Heart left ventricle (tissue), 13 donors: ENCODE measurements around the gene RXRA.

Source experiments
- CTCF ChIP-seq, 12 donors: fragments of 200-600 bp; sonication (generic) in 4 of 12; IDR thresholded peaks; one replicate each; pipeline versions ENCODE4 v1.5.0 to v1.8.0; 2018 to 2022; ENCODE audit warnings: antibody characterized with exemption in 12 of 12, mild to moderate bottlenecking in 5 of 12
- POLR2A ChIP-seq, 2 donors: fragments of 450-650 bp; IDR thresholded peaks; one replicate each; pipeline ENCODE4 v1.6.1; 2017; ENCODE audit warnings: antibody characterized with exemption in 2 of 2, mild to moderate bottlenecking in 2 of 2, moderate library complexity in 2 of 2
- donor health status: ischemic (EF 13 %, LVEDD 7.1; RV severe dilation, severe dysfunction).
- donor health status: DM: no; HTN: yes; CAD: no.
- donor health status: DM: no; HTN: no; CAD: no.
- donor health status: ischemic (EF 25% LVEDD 6.9; RV normal size, moderate dysfunction).
- donor health status: ischemic (EF 25% LVEDD 5.7; RV mildly dilated, moderate dysfunction).
- donor health status: ischemic (EF 35%, LVEDD 5.7; RV mildly dilated, moderate dysfunction).
- donor health status: nonischemic (EF 11% LVEDD 7.7; RV severe dilation, severe dysfunction).
- donor health status: DM: yes; HTN: yes; CAD: no.
- donor health status: PGD.
- donor health status: ischemic (EF 29% LVEDD 5.4; RV normal size, mild dysfunction).
- donor health status: nonischemic (EF 23%, LVEDD 6.1; RV moderate dilation, normal function).

- TF ChIP-seq CTCF (IDR thresholded peaks at IDR 0.05) (no peak), POLR2A (IDR thresholded peaks at IDR 0.05) (no peak)
These were observed 15.9 kb downstream of the RXRA start for GRCh38 chr9:134341929-134342745.
